ENCODE results near the gene FAM3C. TPM values are rescaled to one million over a fixed set of nuclear protein-coding genes. Genes with fewer than 3 reads are reported as not detected.
A peak's percentile ranks its signal among the peaks of the same experiment; 100 is the strongest.

Gene FAM3C
- total and polyA plus RNA-seq, 2 donors (not counting 1 experiment from before 2014, with no cell fraction given), result 38.7 to 75.4 TPM

DNA sequence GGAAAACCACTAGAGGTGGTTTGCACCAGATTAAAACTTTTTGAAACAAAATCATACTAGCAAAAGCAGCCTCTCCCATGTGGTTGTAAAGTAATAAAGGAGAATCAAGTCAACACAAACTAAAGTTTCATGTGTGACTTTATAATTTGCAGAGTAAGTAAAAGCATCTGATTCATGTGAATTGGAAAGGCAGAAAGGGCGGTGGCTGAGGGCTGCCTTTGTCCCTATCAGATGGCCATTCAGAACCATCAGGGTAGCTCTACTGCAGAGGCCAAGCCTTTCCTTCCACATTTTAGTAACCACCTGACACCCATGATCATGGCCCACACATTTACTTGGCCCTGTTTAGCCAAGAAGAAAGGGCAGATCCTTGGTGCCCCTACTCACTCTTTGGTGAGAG is 51.6 kb downstream of the FAM3C start:
- Mint-ChIP-seq H3K9me3 (ENCODE audit: insufficient read depth) (no peaks in the 10 kb centered on the region), H3K4me3 (no peak overlapping the region), H3K27me3 (no peaks in the 10 kb centered on the region), H3K27ac (no peak overlapping the region), H3K4me1 (peaks cover 9% of the 10 kb centered on the region)
- no peak overlapping the region for H2AFZ ChIP-seq (ENCODE audit: insufficient read depth, low read depth, low read length, poor library complexity, severe bottlenecking)
- intact Hi-C loops (cut with micrococcal nuclease), result no loop called here
- no peak overlapping the region for H3K4me2 ChIP-seq (replicated peaks; ENCODE audit: low read depth, low read length, poor library complexity, severe bottlenecking)
- no peaks in the 10 kb centered on the region for H3K27me3 ChIP-seq (replicated peaks in 1 of 4; ENCODE audit: control extremely low read depth in 1 of 4, control insufficient read depth in 3 of 4, insufficient read depth in 4 of 4, low read length in 3 of 4)
- no peak for DNase-seq
- H3K36me3 ChIP-seq (replicated peaks in 1 of 2; ENCODE audit: control extremely low read depth in 1 of 2, control insufficient read depth in 1 of 2, extremely low read depth in 1 of 2, insufficient read depth in 2 of 2, low read length in 1 of 2), result peaks cover 14 to 24% of the 10 kb centered on the region in 2 experiments
- ATAC-seq (ENCODE audit: low read depth), result no peak
- no peak overlapping the region for H3K4me3 ChIP-seq (ENCODE audit: control extremely low read depth in 1 of 5, extremely low read depth in 1 of 5, insufficient read depth in 1 of 5, low read depth in 2 of 5, low read length in 4 of 5)
- no peaks in the 10 kb centered on the region for H3K79me2 ChIP-seq (ENCODE audit: control insufficient read depth, insufficient read depth, low read length)
- WGBS (ENCODE audit: insufficient coverage), result no CpG with 5 or more reads among the region's 1 CpG
- H3K9me3 ChIP-seq (ENCODE audit: control extremely low read depth in 1 of 3, control insufficient read depth in 2 of 3, insufficient read depth in 1 of 3, low read length in 2 of 3), result no peaks in the 10 kb centered on the region
- POLR2A ChIA-PET, result no interaction called here
- no peak overlapping the region for H3K9ac ChIP-seq (ENCODE audit: low read length)
- H3K27ac ChIP-seq (ENCODE audit: low read length in 2 of 2), result peak overlapping the region in 1 of 2 donors; percentile 27
- TF ChIP-seq EZH2 (IDR thresholded peaks at IDR 0.05; ENCODE audit: borderline replicate concordance, insufficient read depth, low read depth, low read length, poor library complexity, severe bottlenecking) (no peak), CTCF (IDR thresholded peaks at IDR 0.05) (no peak)
- no peaks in the 10 kb centered on the region for H4K20me1 ChIP-seq (ENCODE audit: control insufficient read depth, insufficient read depth, low read length, poor library complexity, severe bottlenecking)
- CTCF ChIA-PET, result interaction anchor here (2.4 kb wide), 1 partner anchor 14 kb away, joined by 6 read pairs; no protein-coding TSS in a partner anchor
- H3K4me1 ChIP-seq (ENCODE audit: control insufficient read depth in 2 of 2, insufficient read depth in 2 of 2, low read length in 2 of 2), result no peaks in the 10 kb centered on the region

DNA sequence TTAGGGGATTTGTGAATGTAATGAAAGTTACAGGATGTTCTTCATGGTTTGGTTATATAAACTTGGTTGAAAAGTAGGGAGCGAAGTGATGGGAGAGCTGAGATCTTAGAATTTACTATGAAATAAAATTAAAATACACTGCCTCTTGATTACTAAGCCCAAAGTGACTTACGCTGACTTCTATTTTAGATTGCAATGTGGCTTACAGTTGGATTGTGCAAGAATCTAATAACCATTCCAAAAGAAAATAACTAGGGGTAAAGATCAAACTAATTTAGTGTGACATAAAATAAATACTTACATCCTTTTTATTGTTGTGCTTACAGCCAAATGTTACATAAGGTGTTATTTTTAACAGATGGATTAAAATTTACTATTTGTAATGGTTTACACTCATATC is 52.0 kb downstream of the FAM3C start:
- H3K36me3 ChIP-seq (replicated peaks in 1 of 2; ENCODE audit: control extremely low read depth in 1 of 2, control insufficient read depth in 1 of 2, extremely low read depth in 1 of 2, insufficient read depth in 2 of 2, low read length in 1 of 2), result peaks cover 16 to 24% of the 10 kb centered on the region in 2 experiments
- POLR2A ChIA-PET, result interaction anchor here (0.6 kb wide), 1 partner anchor 145 kb away, joined by 5 read pairs; no protein-coding TSS in a partner anchor
- no peak overlapping the region for H3K4me3 ChIP-seq (ENCODE audit: control extremely low read depth in 1 of 5, extremely low read depth in 1 of 5, insufficient read depth in 1 of 5, low read depth in 2 of 5, low read length in 4 of 5)
- intact Hi-C loops (cut with micrococcal nuclease), result no loop called here
- no peaks in the 10 kb centered on the region for H3K27me3 Mint-ChIP-seq
- no CpG with 5 or more reads among the region's 2 CpGs for WGBS (ENCODE audit: insufficient coverage)
- H3K4me1 Mint-ChIP-seq, result peaks cover 9% of the 10 kb centered on the region
- H3K79me2 ChIP-seq (ENCODE audit: control insufficient read depth, insufficient read depth, low read length), result no peaks in the 10 kb centered on the region
- DNase-seq (no peak), ATAC-seq (ENCODE audit: low read depth) (no peak)
- no peak overlapping the region for H3K27ac Mint-ChIP-seq
- no peaks in the 10 kb centered on the region for H4K20me1 ChIP-seq (ENCODE audit: control insufficient read depth, insufficient read depth, low read length, poor library complexity, severe bottlenecking)
- H2AFZ ChIP-seq (ENCODE audit: insufficient read depth, low read depth, low read length, poor library complexity, severe bottlenecking), result no peak overlapping the region
- H3K4me3 Mint-ChIP-seq, result no peak overlapping the region
- H3K9me3 ChIP-seq (ENCODE audit: control extremely low read depth in 1 of 3, control insufficient read depth in 2 of 3, insufficient read depth in 1 of 3, low read length in 2 of 3), result no peaks in the 10 kb centered on the region
- CTCF ChIA-PET, result interaction anchor here (2.4 kb wide), 1 partner anchor 14 kb away, joined by 6 read pairs; no protein-coding TSS in a partner anchor
- H3K9me3 Mint-ChIP-seq (ENCODE audit: insufficient read depth), result no peaks in the 10 kb centered on the region
- no peak overlapping the region for H3K9ac ChIP-seq (ENCODE audit: low read length)
- H3K4me1 ChIP-seq (ENCODE audit: control insufficient read depth in 2 of 2, insufficient read depth in 2 of 2, low read length in 2 of 2), result no peaks in the 10 kb centered on the region
- TF ChIP-seq EZH2 (IDR thresholded peaks at IDR 0.05; ENCODE audit: borderline replicate concordance, insufficient read depth, low read depth, low read length, poor library complexity, severe bottlenecking) (no peak), CTCF (IDR thresholded peaks at IDR 0.05) (no peak)
- no peaks in the 10 kb centered on the region for H3K27me3 ChIP-seq (replicated peaks in 1 of 4; ENCODE audit: control extremely low read depth in 1 of 4, control insufficient read depth in 3 of 4, insufficient read depth in 4 of 4, low read length in 3 of 4)
- H3K4me2 ChIP-seq (replicated peaks; ENCODE audit: low read depth, low read length, poor library complexity, severe bottlenecking), result no peak overlapping the region
- H3K27ac ChIP-seq (ENCODE audit: low read length in 2 of 2), result peak overlapping the region in 1 of 2 donors; percentile 27

Measured in B cell (primary cell).